ENCODE results near the gene NDUFV1. TPM values are rescaled to one million over a fixed set of nuclear protein-coding genes. Genes with fewer than 3 reads are reported as not detected.
A peak's percentile ranks its signal among the peaks of the same experiment; 100 is the strongest.

Gene NDUFV1
- total RNA-seq, 1 donor from 2014 or later, result 121 TPM

- no peak overlapping the region for H3K4me3 Mint-ChIP-seq (ENCODE audit: unreplicated experiment)
- no peak overlapping the region for H3K27ac Mint-ChIP-seq (ENCODE audit: unreplicated experiment)
- no peaks in the 10 kb centered on the region for H3K9me3 Mint-ChIP-seq (ENCODE audit: low read depth)
- TF ChIP-seq CTCF (IDR thresholded peaks at IDR 0.05), result peak; percentile 81
- H3K36me3 Mint-ChIP-seq (ENCODE audit: low read depth), result peaks cover 4% of the 10 kb centered on the region
- DNase-seq (ENCODE audit: low spot score), result no peak
- no peaks in the 10 kb centered on the region for H3K4me1 Mint-ChIP-seq (ENCODE audit: low read depth)
- no peaks in the 10 kb centered on the region for H3K27me3 Mint-ChIP-seq (ENCODE audit: low read depth)
Measured at GRCh38 chr11:67613960-67614715, 7.4 kb downstream of the NDUFV1 start.

- DNase-seq (ENCODE audit: low spot score), result no peak
- Mint-ChIP-seq H3K27ac (ENCODE audit: unreplicated experiment) (no peak overlapping the region), H3K4me1 (ENCODE audit: low read depth) (peaks cover 6% of the 10 kb centered on the region), H3K4me3 (ENCODE audit: unreplicated experiment) (no peak overlapping the region), H3K9me3 (ENCODE audit: low read depth) (no peaks in the 10 kb centered on the region), H3K36me3 (ENCODE audit: low read depth) (peaks cover 4% of the 10 kb centered on the region), H3K27me3 (ENCODE audit: low read depth) (no peaks in the 10 kb centered on the region)
- peak; percentile 69 for TF ChIP-seq CTCF (IDR thresholded peaks at IDR 0.05)
Measured at GRCh38 chr11:67614730-67615714, 8.3 kb downstream of the NDUFV1 start.

- TF ChIP-seq CTCF (IDR thresholded peaks at IDR 0.05), result peak; percentile 16
- H3K9me3 Mint-ChIP-seq (ENCODE audit: low read depth), result no peaks in the 10 kb centered on the region
- no peak for DNase-seq (ENCODE audit: low spot score)
- no peaks in the 10 kb centered on the region for H3K27me3 Mint-ChIP-seq (ENCODE audit: low read depth)
- H3K36me3 Mint-ChIP-seq (ENCODE audit: low read depth), result peaks cover 4% of the 10 kb centered on the region
- no peak overlapping the region for H3K4me3 Mint-ChIP-seq (ENCODE audit: unreplicated experiment)
- no peak overlapping the region for H3K27ac Mint-ChIP-seq (ENCODE audit: unreplicated experiment)
- H3K4me1 Mint-ChIP-seq (ENCODE audit: low read depth), result peaks cover 13% of the 10 kb centered on the region
Measured at GRCh38 chr11:67615728-67616430, 9.1 kb downstream of the NDUFV1 start.

GRCh38 chr11:67616431-67617242, 9.9 kb downstream of the NDUFV1 start:
- H3K27ac Mint-ChIP-seq (ENCODE audit: unreplicated experiment), result no peak overlapping the region
- no peaks in the 10 kb centered on the region for H3K27me3 Mint-ChIP-seq (ENCODE audit: low read depth)
- H3K4me3 Mint-ChIP-seq (ENCODE audit: unreplicated experiment), result no peak overlapping the region
- no peak for DNase-seq (ENCODE audit: low spot score)
- H3K4me1 Mint-ChIP-seq (ENCODE audit: low read depth), result peaks cover 19% of the 10 kb centered on the region
- no peaks in the 10 kb centered on the region for H3K9me3 Mint-ChIP-seq (ENCODE audit: low read depth)
- H3K36me3 Mint-ChIP-seq (ENCODE audit: low read depth), result peaks cover 4% of the 10 kb centered on the region
- no peak for TF ChIP-seq CTCF (IDR thresholded peaks at IDR 0.05)
